HUES48 (cell line): Measurements from ENCODE around the gene ATP9B.
"Not testable (repeated sequence)": the region's sequence is repeated elsewhere in the genome, so short reads cannot be mapped to it uniquely, and the experiment has no call there.

ENCODE experiments used
- H3K27ac ChIP-seq: one replicate; pipeline ENCODE4 v1.7.0; 2013; ENCODE audit warnings: low read depth, low read length, inconsistent platforms
- H3K27me3 ChIP-seq: 2 replicates; pipeline ENCODE4 v1.6.1; 2013; ENCODE audit warnings: mild to moderate bottlenecking, low read length; ENCODE audit not compliant: control insufficient read depth, insufficient read depth
- H3K36me3 ChIP-seq: 2 replicates; pipeline ENCODE4 v1.6.1; 2013; ENCODE audit warnings: low read length; ENCODE audit not compliant: control insufficient read depth, insufficient read depth
- H3K4me1 ChIP-seq: 2 replicates; pipeline ENCODE4 v1.6.1; 2013; ENCODE audit warnings: mild to moderate bottlenecking, low read length; ENCODE audit not compliant: control insufficient read depth, insufficient read depth
- H3K4me3 ChIP-seq: 2 replicates; pipeline ENCODE4 v1.5.1; 2013; ENCODE audit warnings: mild to moderate bottlenecking, low read depth, low read length
- H3K9ac ChIP-seq: 2 replicates; pipeline ENCODE4 v1.6.1; 2013; ENCODE audit warnings: mild to moderate bottlenecking, low read depth, low read length, moderate library complexity
- H3K9me3 ChIP-seq: 2 replicates; pipeline ENCODE4 v1.6.1; 2013; ENCODE audit warnings: low read length; ENCODE audit not compliant: control insufficient read depth, insufficient read depth

Gene ATP9B

DNA sequence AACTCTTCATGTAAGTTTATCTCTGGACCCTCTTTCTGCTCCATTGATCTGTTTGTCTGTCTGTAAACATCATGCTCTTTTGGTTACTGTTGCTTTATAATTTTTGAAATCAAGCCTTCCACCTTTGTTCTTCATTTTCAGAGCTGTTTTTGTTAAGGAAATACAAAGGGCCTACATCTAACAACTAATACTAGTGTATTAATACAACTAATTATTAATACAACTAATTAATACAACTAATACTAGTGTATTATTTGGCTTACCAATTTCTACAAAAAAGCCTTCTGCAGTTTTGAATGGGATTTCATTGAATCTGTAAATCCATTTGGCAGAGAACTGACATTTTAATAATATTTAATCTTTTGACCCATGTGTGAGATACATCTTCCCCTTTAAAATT is 66.7 kb downstream of the ATP9B start:
- Histone ChIP-seq H3K27ac (no peak overlapping the region), H3K9ac (no peak overlapping the region), H3K4me3 (no peak overlapping the region), H3K36me3 (no peaks in the 10 kb centered on the region), H3K27me3 (no peaks in the 10 kb centered on the region), H3K4me1 (no peaks in the 10 kb centered on the region), H3K9me3 (no peaks in the 10 kb centered on the region)

DNA sequence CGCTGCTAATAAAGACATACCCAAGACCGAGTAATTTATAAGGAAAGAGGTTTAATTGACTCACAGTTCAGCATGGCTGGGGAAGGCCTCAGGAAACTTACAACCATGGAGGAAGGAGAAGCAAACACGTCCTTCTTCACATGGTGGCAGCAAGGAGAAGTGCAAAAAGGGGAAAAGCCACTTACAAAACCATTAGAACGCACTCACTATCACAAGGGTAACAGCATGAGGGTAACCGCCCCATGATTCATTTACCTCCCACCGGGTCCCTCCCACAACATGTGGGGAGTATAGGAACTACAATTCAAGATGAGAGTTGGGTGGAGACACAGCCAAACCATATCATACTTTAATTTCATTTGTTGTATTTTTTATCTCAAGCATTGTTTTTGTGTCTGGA is 67.5 kb downstream of the ATP9B start:
- Histone ChIP-seq H3K9ac (no peak overlapping the region), H3K27me3 (no peaks in the 10 kb centered on the region), H3K4me1 (no peaks in the 10 kb centered on the region), H3K36me3 (no peaks in the 10 kb centered on the region), H3K4me3 (no peak overlapping the region), H3K9me3 (no peaks in the 10 kb centered on the region), H3K27ac (no peak overlapping the region)

DNA sequence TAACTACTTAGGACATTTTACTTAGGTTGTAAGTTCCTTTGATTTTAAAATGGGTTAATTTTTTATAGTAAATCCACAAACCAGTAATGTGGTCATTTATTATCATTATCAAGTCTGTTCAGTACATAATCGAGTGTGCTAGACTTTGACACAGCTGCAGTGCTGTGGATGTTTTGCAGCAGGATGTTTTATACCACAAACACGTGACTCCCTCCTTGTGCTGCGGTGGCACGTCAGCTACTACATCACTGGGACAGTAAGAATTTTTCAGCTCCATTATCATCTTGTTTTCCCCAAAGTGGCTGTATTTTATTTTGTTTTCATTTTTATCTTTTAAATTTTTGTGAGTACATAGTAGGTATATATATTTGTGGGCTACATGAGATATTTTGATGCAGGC is 70.0 kb downstream of the ATP9B start:
- Histone ChIP-seq H3K9ac (no peak overlapping the region), H3K27ac (no peak overlapping the region), H3K36me3 (no peaks in the 10 kb centered on the region), H3K9me3 (no peaks in the 10 kb centered on the region), H3K4me3 (no peak overlapping the region), H3K4me1 (no peaks in the 10 kb centered on the region), H3K27me3 (no peaks in the 10 kb centered on the region)

DNA sequence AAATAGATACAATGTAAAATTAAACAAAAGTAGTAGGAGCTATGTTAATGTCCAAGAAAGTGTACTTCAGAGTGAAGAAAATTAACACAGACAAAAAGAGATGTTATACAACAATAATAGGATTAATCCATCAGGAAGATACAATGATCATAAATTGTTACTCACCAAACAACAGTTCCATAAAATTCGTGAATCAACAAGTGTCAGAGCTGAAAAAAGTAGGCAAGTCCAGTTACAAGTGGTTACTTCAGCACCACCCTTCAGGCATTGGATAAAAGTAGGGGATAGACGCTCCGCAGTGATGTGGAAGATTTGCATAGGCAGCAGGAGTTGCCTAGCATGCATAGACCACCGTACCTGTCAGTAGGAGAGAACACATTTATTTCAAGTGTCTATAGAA is 77.8 kb downstream of the ATP9B start:
- Histone ChIP-seq H3K9me3 (no peaks in the 10 kb centered on the region), H3K27ac (no peak overlapping the region), H3K4me3 (no peak overlapping the region), H3K27me3 (no peaks in the 10 kb centered on the region), H3K4me1 (no peaks in the 10 kb centered on the region), H3K9ac (no peak overlapping the region), H3K36me3 (peaks cover 9% of the 10 kb centered on the region)

DNA sequence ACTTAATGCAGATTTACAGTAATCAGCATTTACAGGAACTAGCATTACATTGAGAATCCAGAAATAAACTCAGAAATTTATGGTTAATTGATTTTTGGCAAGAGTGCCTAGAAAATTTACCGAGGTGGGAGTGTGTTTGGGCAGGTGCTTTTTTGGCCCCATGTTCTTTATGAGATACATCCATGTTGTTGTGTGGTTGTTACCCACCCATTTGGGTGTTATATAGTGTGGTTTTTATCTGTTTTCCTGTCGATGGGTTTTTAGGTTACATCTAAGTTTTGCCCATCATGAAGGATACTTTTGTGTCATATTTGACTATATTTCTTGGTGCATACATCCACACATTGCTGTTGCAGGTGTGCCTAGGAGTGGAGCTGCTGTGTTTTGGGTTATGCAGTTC is 82.0 kb downstream of the ATP9B start:
- Histone ChIP-seq H3K27me3 (no peaks in the 10 kb centered on the region), H3K36me3 (peaks cover 9% of the 10 kb centered on the region), H3K27ac (no peak overlapping the region), H3K4me3 (no peak overlapping the region), H3K9me3 (no peaks in the 10 kb centered on the region), H3K4me1 (no peaks in the 10 kb centered on the region), H3K9ac (no peak overlapping the region)

DNA sequence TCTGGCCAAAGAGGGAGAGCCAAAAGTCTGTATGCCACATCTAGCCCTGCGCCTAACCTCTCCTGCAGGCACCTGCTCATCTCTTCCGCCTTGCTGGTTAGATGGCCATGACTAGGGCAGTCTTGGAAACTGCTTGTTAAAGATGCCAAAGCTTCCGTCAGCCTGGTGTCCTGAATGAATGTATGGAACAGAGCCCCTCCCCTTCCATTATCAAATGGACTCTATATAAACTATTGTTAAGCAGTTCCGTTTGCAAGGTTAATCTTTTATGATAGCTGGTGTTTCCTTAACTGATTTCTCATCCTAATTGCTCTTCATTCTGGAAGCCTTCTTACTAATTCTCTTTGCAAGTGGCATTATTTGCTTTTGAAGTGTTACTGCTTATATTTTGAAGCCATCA is 87.1 kb downstream of the ATP9B start:
- no peaks in the 10 kb centered on the region for H3K27me3 ChIP-seq
- no peak overlapping the region for H3K4me3 ChIP-seq
- no peaks in the 10 kb centered on the region for H3K4me1 ChIP-seq
- no peak overlapping the region for H3K9ac ChIP-seq
- H3K9me3 ChIP-seq = no peaks in the 10 kb centered on the region
- H3K27ac ChIP-seq = no peak overlapping the region
- peaks cover 6% of the 10 kb centered on the region; the same call in 1 of the 2 replicates for H3K36me3 ChIP-seq

DNA sequence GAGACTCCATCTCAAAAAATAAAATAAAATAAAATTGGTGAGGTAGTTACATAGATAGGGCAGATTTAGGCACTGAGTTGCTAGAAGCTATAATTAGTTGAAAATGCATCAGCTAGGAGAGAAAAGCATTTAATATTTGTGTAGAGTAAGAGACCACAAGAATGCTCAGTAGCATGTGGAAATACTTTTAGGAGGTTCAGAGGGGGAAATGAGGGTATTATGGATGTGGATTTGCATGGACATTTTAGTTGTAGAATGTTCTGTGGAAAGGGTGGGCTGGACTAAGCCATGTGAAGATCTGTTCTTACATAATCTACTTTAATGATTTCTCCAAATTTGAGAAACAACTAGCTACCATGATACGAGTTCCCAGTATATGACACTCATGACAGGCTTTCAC is 95.5 kb downstream of the ATP9B start:
- no peaks in the 10 kb centered on the region for H3K9me3 ChIP-seq
- no peak overlapping the region for H3K4me3 ChIP-seq
- no peak overlapping the region for H3K9ac ChIP-seq
- H3K27me3 ChIP-seq = no peaks in the 10 kb centered on the region
- H3K4me1 ChIP-seq = no peaks in the 10 kb centered on the region
- peaks cover 15% of the 10 kb centered on the region; the same call in 1 of the 2 replicates for H3K36me3 ChIP-seq
- H3K27ac ChIP-seq = no peak overlapping the region

DNA sequence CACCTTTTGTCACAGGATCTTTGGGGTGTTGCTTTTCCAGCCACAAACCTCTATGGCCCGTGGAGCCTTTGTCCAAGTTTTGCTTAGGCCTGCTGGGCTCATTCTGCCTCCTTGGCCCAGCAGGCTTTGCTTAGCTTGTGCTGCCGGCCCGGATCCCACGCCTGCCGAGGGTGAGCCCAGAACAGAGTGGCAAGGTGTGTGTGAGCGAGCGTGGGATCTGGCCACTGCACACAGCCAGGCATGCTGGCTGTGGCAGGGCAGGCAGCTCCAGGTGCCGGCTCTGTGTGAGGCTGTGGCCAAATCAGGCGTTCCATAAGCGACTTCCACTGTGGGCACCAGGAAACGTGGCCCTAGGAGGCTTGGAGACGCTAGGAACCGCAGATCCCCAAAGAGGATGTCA is 97.5 kb downstream of the ATP9B start:
- H3K9ac ChIP-seq = no peak overlapping the region
- no peaks in the 10 kb centered on the region for H3K4me1 ChIP-seq
- no peak overlapping the region for H3K27ac ChIP-seq
- H3K9me3 ChIP-seq = no peaks in the 10 kb centered on the region
- no peaks in the 10 kb centered on the region for H3K27me3 ChIP-seq
- peaks cover 15% of the 10 kb centered on the region; the same call in 1 of the 2 replicates for H3K36me3 ChIP-seq
- no peak overlapping the region for H3K4me3 ChIP-seq

DNA sequence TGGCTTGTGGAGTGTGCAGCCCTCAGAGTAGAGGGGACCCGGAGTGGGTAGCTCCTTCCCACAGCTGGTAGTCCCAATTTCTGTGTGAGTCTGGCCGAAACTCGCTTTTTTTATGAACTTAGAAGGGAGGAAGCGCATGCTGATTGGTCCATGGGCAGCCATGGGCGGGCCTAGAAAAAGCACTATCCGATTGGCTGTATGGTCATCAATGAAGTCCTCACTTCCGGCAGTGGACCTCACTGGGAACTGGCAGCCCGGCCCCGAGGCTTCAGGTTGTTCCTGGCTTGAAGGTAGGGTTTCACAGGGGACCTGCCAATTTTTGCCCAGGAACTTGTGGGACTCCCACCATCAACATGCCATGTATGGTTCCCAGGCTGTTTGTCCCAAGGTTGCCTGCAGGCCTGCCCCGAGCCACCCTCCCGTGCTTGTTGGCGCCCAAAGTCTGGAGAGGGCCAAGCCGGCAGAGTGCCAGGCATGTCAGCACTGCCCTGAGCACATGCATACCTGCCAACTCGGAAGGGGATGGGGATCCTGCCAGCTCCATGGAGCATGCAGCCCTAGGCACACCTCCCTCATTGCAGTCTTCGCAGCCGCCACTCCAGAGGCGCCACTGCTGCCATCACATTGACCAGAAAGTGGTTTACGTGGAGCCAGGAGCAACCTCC is 98.5 kb downstream of the ATP9B start:
- no peaks in the 10 kb centered on the region for H3K9me3 ChIP-seq
- peaks cover 15% of the 10 kb centered on the region; the same call in 1 of the 2 replicates for H3K36me3 ChIP-seq
- no peak overlapping the region for H3K9ac ChIP-seq
- no peaks in the 10 kb centered on the region for H3K4me1 ChIP-seq
- no peaks in the 10 kb centered on the region for H3K27me3 ChIP-seq
- H3K27ac ChIP-seq = no peak overlapping the region
- H3K4me3 ChIP-seq = no peak overlapping the region

DNA sequence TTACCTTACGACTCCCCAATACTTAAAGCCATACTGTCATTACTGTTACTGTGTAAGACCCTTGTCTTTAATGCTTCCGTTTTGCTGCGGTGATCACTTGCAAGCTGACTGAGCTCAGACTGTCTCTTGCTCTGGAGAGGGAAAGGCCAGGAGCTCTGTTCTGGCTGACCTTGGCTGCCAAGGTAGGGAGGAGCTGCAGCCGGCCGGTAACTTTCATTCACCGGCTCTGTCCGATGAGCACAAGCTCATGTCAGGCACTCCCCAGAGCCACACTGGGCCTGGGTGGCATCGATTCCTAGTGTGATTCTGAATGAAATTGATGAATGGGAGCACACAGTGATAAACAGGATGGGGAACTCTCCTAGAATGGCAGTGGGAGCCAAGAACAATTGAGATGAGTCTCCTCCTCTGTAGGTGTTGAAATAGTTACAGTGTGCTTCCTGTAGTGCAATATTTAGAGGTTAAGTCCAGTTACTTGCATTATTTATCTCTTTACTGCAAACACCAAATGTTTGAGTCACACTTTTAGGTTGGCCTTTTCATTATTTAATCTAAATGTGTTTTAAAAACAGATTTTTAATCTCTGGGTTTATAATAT is 100.9 kb downstream of the ATP9B start:
- Histone ChIP-seq H3K27me3 (no peaks in the 10 kb centered on the region), H3K4me3 (no peak overlapping the region), H3K9ac (no peak overlapping the region), H3K36me3 (peaks cover 15% of the 10 kb centered on the region; the same call in 1 of the 2 replicates), H3K9me3 (no peaks in the 10 kb centered on the region), H3K4me1 (no peaks in the 10 kb centered on the region), H3K27ac (peak overlapping the region; percentile 57)

DNA sequence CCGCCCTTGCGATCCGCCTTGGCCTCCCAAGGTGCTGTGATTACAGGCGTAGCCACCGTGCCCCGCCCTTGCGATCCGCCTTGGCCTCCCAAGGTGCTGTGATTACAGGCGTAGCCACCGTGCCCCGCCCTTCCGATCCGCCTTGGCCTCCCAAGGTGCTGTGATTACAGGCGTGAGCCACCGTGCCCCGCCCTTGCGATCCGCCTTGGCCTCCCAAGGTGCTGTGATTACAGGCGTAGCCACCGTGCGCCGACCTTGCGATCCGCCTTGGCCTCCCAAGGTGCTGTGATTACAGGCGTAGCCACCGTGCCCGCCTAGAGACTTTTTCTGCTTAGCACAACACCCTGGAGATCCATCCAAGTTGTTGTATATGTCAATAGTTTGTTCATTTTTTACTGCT is 103.1 kb downstream of the ATP9B start:
- H3K27ac ChIP-seq, H3K4me3 ChIP-seq, H3K9ac ChIP-seq, H3K27me3 ChIP-seq, H3K36me3 ChIP-seq, H3K4me1 ChIP-seq, H3K9me3 ChIP-seq: not testable (repeated sequence)
